Measurements from ENCODE around the gene MEN1.

Gene MEN1

GRCh38 chr11:64778223-64778472 lies 32.2 kb downstream of the MEN1 start:
- DNase-seq: no peak

GRCh38 chr11:64777449-64778222 lies 32.7 kb downstream of the MEN1 start:
- peak; percentile 80 for DNase-seq

GRCh38 chr11:64776875-64777274 lies 33.5 kb downstream of the MEN1 start:
- no peak for DNase-seq

GRCh38 chr11:64776425-64776824 lies 33.9 kb downstream of the MEN1 start:
- no peak for DNase-seq

- no peak for DNase-seq
These were observed 36.2 kb downstream of the MEN1 start for GRCh38 chr11:64774144-64774543.

- no peak for DNase-seq
These were observed 37.9 kb downstream of the MEN1 start for GRCh38 chr11:64772303-64773018.

- DNase-seq: no peak
These were observed 38.5 kb downstream of the MEN1 start for GRCh38 chr11:64771861-64772260.

GRCh38 chr11:64770120-64770519 lies 40.2 kb downstream of the MEN1 start:
- DNase-seq: no peak

GRCh38 chr11:64769283-64769682 lies 41.1 kb downstream of the MEN1 start:
- no peak for DNase-seq

GRCh38 chr11:64768300-64768694 lies 42.1 kb downstream of the MEN1 start:
- no peak for DNase-seq

- peak; percentile 61 for DNase-seq
These were observed 42.7 kb downstream of the MEN1 start for GRCh38 chr11:64767344-64768299.

- DNase-seq: no peak
These were observed 43.5 kb downstream of the MEN1 start for GRCh38 chr11:64766881-64767280.

- DNase-seq: no peak
These were observed 44.3 kb downstream of the MEN1 start for GRCh38 chr11:64765851-64766665.

- DNase-seq: peak; percentile 6
These were observed 45.0 kb downstream of the MEN1 start for GRCh38 chr11:64765291-64765850.

GRCh38 chr11:64764753-64765152 lies 45.6 kb downstream of the MEN1 start:
- DNase-seq: no peak

GRCh38 chr11:64764040-64764611 lies 46.2 kb downstream of the MEN1 start:
- DNase-seq: peak; percentile 24

- peak; percentile 68 for DNase-seq
These were observed 46.8 kb downstream of the MEN1 start for GRCh38 chr11:64763526-64764039.

GRCh38 chr11:64762674-64763525 lies 47.5 kb downstream of the MEN1 start:
- DNase-seq: no peak

- peak; percentile 26 for DNase-seq
These were observed 48.1 kb downstream of the MEN1 start for GRCh38 chr11:64762277-64762673.

GRCh38 chr11:64760759-64761420 lies 49.5 kb downstream of the MEN1 start:
- DNase-seq: no peak
